Loucy (cell line): Measurements from ENCODE around the gene KRT4.

Source experiments
- H2AFZ ChIP-seq: fragments of 200-600 bp; sonication (generic); 2 replicates; pipeline ENCODE4 v1.6.0; 2016; ENCODE audit warnings: antibody characterized with exemption, mild to moderate bottlenecking, low read length, moderate library complexity
- H3F3A ChIP-seq: fragments of 200-600 bp; 2 replicates; pipeline ENCODE4 v1.6.0; 2016; ENCODE audit warnings: antibody characterized with exemption, low read depth, mild to moderate bottlenecking
- H3K27me3 ChIP-seq: fragments of 200-600 bp; sonication (generic); 2 replicates; pipeline ENCODE4 v1.6.1; 2014; ENCODE audit warnings: low read length, mild to moderate bottlenecking; ENCODE audit not compliant: insufficient read depth, poor library complexity, severe bottlenecking
- H3K36me3 ChIP-seq: fragments of 200-600 bp; sonication (generic); 2 replicates; pipeline ENCODE4 v1.6.1; 2016; ENCODE audit warnings: low read length; ENCODE audit not compliant: insufficient read depth
- H3K4me1 ChIP-seq: fragments of 200-600 bp; sonication (generic); 2 replicates; pipeline ENCODE4 v1.5.1; 2014; ENCODE audit warnings: low read length, mild to moderate bottlenecking; ENCODE audit not compliant: insufficient read depth, poor library complexity, severe bottlenecking
- H3K4me2 ChIP-seq: fragments of 200-600 bp; sonication (generic); 2 replicates; pipeline ENCODE4 v1.6.0; 2014; ENCODE audit warnings: antibody characterized with exemption, low read length, low read depth, mild to moderate bottlenecking; ENCODE audit not compliant: poor library complexity, severe bottlenecking
- H3K4me3 ChIP-seq: fragments of 200-600 bp; sonication (generic); 2 replicates; pipeline ENCODE4 v1.5.1; 2014; ENCODE audit warnings: low read length, mild to moderate bottlenecking, mixed read lengths; ENCODE audit not compliant: poor library complexity, severe bottlenecking
- H3K79me2 ChIP-seq: fragments of 200-600 bp; sonication (generic); 2 replicates; pipeline ENCODE4 v1.6.1; 2014; ENCODE audit warnings: low read length; ENCODE audit not compliant: insufficient read depth
- H3K9ac ChIP-seq: fragments of 200-600 bp; sonication (generic); 2 replicates; pipeline ENCODE4 v1.6.0; 2014; ENCODE audit warnings: mild to moderate bottlenecking, low read depth, low read length, moderate library complexity; ENCODE audit not compliant: poor library complexity, severe bottlenecking
- H3K9me2 ChIP-seq: fragments of 200-600 bp; sonication (generic); replicated peaks from 2 replicates; pipeline ENCODE4 v1.6.1; 2016; ENCODE audit warnings: low read depth, low read length, mixed read lengths
- H3K9me3 ChIP-seq: fragments of 200-600 bp; sonication (generic); 2 replicates; pipeline ENCODE4 v1.6.1; 2014; ENCODE audit warnings: mild to moderate bottlenecking, antibody characterized with exemption, low read length, low read depth; ENCODE audit not compliant: insufficient read depth
- H4K20me1 ChIP-seq: fragments of 200-600 bp; sonication (generic); 2 replicates; pipeline ENCODE4 v1.6.0; 2014; ENCODE audit warnings: antibody characterized with exemption, low read length, mild to moderate bottlenecking; ENCODE audit not compliant: insufficient read depth, poor library complexity, severe bottlenecking
- EZH2phosphoT487 ChIP-seq: fragments of 200-600 bp; IDR thresholded peaks from 2 replicates; pipeline ENCODE4 v1.6.1; 2018; ENCODE audit warnings: antibody characterized with exemption, mild to moderate bottlenecking, moderate library complexity, borderline replicate concordance
- TF ChIP-seq, protein P1 (sequence below): fragments of 200-600 bp; sonication (generic); conservative IDR thresholded peaks from 2 replicates; pipeline ENCODE4 v1.5.1; 2014; ENCODE audit warnings: mild to moderate bottlenecking, antibody characterized with exemption, low read length

The KRT4 gene

DNA sequence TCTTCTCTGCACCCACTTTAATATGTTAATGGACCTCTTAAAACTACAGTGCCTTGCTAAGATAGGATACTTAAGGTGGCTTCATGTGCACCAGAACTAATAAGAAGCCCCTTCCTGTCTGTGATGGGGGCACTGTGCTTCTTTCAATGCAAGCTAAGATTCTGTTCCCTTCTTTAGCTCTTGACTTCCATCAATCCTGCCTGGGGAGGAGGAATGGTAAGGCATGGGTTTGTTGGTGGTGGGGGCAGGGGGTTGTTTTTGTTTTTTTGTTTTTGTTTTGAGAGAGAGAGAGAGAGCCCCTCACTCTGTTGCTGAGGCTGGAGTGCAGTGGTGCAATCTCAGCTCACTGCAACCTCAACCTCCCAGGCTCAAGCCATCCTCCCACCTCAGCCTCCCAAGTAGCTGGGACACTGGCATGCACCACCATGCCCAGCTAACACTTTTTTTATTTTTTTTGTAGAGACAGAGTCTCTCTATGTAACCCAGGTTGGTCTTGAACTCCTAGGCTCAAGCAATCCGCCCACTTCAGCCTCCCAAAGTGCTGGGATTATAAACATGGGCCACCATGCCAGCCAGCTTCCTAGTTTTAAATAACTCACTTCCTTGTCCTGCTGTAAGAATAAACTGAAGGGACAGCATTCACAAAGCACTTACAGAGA, 13.5 kb downstream of the KRT4 start:
- Histone ChIP-seq H2AFZ (no peak overlapping the region), H3F3A (no peaks in the 10 kb centered on the region), H3K79me2 (no peaks in the 10 kb centered on the region), H3K4me2 (no peak overlapping the region), H3K9ac (no peak overlapping the region), H4K20me1 (no peaks in the 10 kb centered on the region), H3K9me2 (no peaks in the 10 kb centered on the region), H3K9me3 (no peaks in the 10 kb centered on the region), H3K36me3 (no peaks in the 10 kb centered on the region), H3K27me3 (no peaks in the 10 kb centered on the region), H3K4me1 (no peaks in the 10 kb centered on the region), H3K4me3 (no peak overlapping the region)
- TF ChIP-seq EZH2phosphoT487, result no peak
- TF ChIP-seq, protein P1, sequence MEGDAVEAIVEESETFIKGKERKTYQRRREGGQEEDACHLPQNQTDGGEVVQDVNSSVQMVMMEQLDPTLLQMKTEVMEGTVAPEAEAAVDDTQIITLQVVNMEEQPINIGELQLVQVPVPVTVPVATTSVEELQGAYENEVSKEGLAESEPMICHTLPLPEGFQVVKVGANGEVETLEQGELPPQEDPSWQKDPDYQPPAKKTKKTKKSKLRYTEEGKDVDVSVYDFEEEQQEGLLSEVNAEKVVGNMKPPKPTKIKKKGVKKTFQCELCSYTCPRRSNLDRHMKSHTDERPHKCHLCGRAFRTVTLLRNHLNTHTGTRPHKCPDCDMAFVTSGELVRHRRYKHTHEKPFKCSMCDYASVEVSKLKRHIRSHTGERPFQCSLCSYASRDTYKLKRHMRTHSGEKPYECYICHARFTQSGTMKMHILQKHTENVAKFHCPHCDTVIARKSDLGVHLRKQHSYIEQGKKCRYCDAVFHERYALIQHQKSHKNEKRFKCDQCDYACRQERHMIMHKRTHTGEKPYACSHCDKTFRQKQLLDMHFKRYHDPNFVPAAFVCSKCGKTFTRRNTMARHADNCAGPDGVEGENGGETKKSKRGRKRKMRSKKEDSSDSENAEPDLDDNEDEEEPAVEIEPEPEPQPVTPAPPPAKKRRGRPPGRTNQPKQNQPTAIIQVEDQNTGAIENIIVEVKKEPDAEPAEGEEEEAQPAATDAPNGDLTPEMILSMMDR, result no peak

DNA sequence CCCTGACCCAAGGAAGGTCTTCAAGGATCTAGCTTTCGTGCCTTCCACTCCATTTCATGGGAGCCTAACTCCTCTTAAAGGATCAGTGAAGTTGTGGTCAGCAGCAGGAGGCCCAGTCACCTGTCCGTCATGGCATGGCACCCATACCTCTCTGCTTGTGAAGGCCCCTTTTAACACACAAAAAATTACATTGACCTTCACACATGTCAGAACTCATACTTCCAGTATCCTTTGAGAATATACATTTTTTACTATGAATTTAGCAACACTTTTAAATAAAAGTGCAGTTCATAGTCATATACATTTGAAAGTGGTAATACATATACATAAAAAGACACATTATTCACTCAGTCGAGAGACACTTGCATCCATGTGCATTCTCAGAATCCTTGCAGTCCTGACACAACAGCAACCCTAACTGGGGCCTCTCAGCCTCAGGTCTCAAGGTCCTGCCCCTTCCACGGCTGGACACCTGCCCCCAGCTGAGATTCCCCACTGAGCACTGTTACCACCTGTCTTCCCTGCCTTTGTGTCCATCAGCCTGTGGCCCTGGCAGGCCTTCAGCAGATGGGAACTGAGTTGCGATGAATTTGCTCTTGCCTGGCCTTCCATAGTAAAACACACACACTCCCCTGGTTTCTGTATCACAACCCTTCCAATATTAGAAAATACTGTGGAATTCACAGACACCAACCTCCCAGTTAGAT, 14.3 kb downstream of the KRT4 start:
- no peaks in the 10 kb centered on the region for H3K36me3 ChIP-seq
- no peaks in the 10 kb centered on the region for H3F3A ChIP-seq
- H4K20me1 ChIP-seq, result no peaks in the 10 kb centered on the region
- H3K9me3 ChIP-seq, result no peaks in the 10 kb centered on the region
- no peaks in the 10 kb centered on the region for H3K79me2 ChIP-seq
- H2AFZ ChIP-seq, result no peak overlapping the region
- H3K27me3 ChIP-seq, result no peaks in the 10 kb centered on the region
- no peaks in the 10 kb centered on the region for H3K4me1 ChIP-seq
- TF ChIP-seq, protein P1, result no peak
- TF ChIP-seq EZH2phosphoT487, result no peak
- no peak overlapping the region for H3K4me3 ChIP-seq
- H3K4me2 ChIP-seq, result no peak overlapping the region
- H3K9me2 ChIP-seq, result no peaks in the 10 kb centered on the region
- H3K9ac ChIP-seq, result no peak overlapping the region

DNA sequence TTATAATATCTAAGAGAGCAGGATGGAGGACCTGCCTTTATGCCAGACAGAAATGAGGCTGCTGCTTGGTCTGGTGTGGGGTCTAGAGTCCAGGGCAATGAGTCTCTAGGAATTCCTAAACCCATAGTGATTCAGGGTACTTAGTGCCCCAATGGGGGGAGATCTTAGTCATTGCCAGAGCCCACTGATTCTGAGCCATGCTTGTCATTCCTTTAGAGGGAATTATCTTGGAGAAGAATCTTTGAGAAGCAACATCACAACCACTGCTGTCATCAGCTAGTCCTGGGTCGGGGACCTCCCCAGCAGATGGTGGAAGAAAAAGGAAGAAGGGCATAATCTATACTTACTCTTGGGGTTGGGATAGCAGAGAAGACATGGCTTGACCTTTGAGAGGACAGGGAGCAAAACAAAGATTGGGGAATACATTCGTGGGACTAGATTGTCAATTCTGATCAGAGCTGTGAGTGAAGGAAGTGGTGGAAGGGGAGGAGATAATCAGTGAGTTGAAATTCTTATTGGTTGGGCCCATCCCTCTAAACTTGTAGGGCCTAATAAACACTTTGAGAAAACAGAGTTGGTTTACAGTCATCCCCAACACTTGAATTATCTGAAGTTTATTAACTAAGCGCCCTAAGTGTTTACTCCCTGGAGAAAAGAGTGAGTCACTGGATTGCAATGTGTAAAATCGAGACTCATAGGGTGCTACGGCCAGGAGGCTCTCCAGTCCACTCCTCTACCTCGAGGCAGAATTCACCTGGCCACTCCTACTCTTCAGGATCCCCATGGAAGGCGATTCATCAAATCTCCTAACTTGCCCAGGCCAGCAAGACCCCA, 15.0 kb downstream of the KRT4 start:
- no peaks in the 10 kb centered on the region for H3K36me3 ChIP-seq
- H3K9me3 ChIP-seq, result no peaks in the 10 kb centered on the region
- H4K20me1 ChIP-seq, result no peaks in the 10 kb centered on the region
- no peak overlapping the region for H3K9ac ChIP-seq
- H3K4me1 ChIP-seq, result no peaks in the 10 kb centered on the region
- H3K9me2 ChIP-seq, result no peaks in the 10 kb centered on the region
- no peak overlapping the region for H2AFZ ChIP-seq
- H3K79me2 ChIP-seq, result no peaks in the 10 kb centered on the region
- TF ChIP-seq, protein P1, result no peak
- TF ChIP-seq EZH2phosphoT487, result no peak
- no peak overlapping the region for H3K4me3 ChIP-seq
- no peaks in the 10 kb centered on the region for H3F3A ChIP-seq
- no peaks in the 10 kb centered on the region for H3K27me3 ChIP-seq
- no peak overlapping the region for H3K4me2 ChIP-seq
